Upper lobe of left lung (tissue), 4 donors: ENCODE results near the gene MOSMO.

Source experiments
- CTCF ChIP-seq, 6 experiments: fragments of 450-650 bp in 4 of 6; fragments of 200-600 bp in 2 of 6; sonication (generic) in 2 of 6; IDR thresholded peaks; one replicate each; pipeline ENCODE4 v1.5.1; 2016 to 2019; ENCODE audit warnings: antibody characterized with exemption in 6 of 6
- POLR2A ChIP-seq, 4 donors: fragments of 450-650 bp; IDR thresholded peaks; one replicate each; pipeline ENCODE4 v1.5.1; 2016 to 2017; ENCODE audit warnings: antibody characterized with exemption in 4 of 4, mild to moderate bottlenecking in 2 of 4

- TF ChIP-seq POLR2A (IDR thresholded peaks at IDR 0.05) (no peak), CTCF (IDR thresholded peaks at IDR 0.05) (no peak)
Observed at GRCh38 chr16:22030087-22030812, 22.3 kb downstream of the MOSMO start.
